ENCODE data around the gene KISS1R. TPM values are rescaled to one million over a fixed set of nuclear protein-coding genes. Genes with fewer than 3 reads are reported as not detected.
"Not testable (repeated sequence)": the region's sequence is repeated elsewhere in the genome, so short reads cannot be mapped to it uniquely, and the experiment has no call there.

Gene KISS1R
- total RNA-seq, 2 experiments from 2014 or later, result 12.2 to 13.3 TPM

DNA sequence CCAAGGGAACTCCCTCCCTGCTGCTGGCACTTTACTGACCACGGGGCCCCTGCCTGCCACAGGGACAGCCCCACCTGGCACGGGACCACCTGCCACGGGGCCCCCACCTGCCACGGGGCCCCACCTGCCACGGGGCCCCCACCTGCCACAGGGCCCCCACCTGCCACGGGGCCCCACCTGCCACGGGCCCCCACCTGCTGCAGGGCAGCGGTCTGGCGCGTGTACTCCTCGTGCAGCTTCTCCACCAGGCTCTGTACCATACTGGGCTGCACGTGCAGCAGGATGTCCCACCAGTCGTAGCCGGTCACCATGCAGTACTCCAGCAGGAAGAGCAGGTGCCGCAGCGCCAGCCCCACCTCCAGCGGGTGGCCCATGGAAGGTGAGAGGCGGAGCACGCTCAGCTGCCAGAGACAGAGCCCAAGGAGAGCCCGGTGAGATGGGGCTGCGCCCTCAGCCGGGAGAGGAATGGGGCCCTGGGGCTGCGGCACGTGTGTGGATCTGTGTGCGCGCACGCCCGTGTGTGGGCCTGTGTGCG, 40.3 kb upstream of the KISS1R start:
- no peak overlapping the region for H3K27ac Mint-ChIP-seq
- no peaks in the 10 kb centered on the region for H3K36me3 Mint-ChIP-seq
- H3K4me3 Mint-ChIP-seq, result no peak overlapping the region
- no peaks in the 10 kb centered on the region for H3K27me3 Mint-ChIP-seq
- no peaks in the 10 kb centered on the region for H3K9me3 Mint-ChIP-seq
- no peak for DNase-seq
- peaks cover 8% of the 10 kb centered on the region for H3K4me1 Mint-ChIP-seq

DNA sequence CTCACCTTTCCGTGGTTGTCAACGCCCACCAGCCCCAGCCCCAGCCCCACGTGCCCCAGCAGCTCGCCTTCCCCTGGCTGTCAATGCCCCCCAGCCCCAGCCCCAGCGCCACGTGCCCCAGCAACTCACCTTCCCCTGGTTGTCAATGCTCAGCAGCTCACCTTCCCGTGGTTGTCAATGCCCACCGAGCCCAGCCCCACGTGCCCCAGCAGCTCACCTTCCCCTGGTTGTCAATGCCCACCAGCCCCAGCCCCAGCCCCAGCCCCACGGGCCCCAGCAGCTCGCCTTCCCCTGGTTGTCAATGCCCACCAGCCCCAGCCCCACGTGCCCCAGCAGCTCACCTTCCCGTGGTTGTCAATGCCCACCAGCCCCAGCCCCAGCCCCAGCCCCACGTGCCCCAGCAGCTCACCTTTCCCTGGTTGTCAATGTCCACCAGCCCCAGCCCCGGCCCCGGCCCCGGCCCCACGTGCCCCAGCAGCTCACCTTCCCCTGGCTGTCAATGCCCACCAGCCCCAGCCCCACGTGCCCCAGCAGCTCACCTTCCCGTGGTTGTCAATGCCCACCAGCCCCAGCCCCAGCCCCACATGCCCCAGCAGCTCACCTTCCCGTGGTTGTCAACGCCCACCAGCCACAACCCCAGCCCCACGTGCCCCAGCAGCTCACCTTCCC, 39.0 kb upstream of the KISS1R start:
- not testable (repeated sequence) for H3K27me3 Mint-ChIP-seq, DNase-seq, H3K4me1 Mint-ChIP-seq, H3K36me3 Mint-ChIP-seq, H3K4me3 Mint-ChIP-seq, H3K27ac Mint-ChIP-seq, H3K9me3 Mint-ChIP-seq

DNA sequence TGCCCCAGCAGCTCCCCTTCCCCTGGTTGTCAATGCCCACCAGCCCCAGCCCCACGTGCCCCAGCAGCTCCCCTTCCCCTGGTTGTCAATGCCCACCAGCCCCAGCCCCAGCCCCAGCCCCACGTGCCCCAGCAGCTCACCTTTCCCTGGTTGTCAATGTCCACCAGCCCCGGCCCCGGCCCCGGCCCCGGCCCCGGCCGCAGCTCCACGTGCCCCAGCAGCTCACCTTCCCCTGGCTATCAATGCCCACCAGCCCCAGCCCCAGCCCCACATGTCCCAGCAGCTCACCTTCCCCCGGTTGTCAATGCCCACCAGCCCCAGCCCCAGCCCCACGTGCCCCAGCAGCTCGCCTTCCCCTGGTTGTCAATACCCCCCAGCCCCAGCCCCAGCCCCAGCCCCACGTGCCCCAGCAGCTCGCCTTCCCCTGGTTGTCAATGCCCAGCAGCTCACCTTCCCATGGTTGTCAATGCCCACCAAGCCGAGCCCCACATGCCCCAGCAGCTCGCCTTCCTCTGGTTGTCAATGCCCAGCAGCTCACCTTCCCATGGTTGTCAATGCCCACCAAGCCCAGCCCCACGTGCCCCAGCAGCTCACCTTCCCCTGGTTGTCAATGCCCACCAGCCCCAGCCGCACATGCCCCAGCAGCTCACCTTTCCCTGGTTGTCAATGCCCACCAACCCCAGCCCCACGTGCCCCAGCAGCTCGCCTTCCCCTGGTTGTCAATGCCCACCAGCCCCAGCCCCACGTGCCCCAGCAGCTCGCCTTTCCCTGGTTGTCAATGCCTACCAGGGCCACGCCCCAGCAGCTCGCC, 38.2 kb upstream of the KISS1R start:
- H3K4me1 Mint-ChIP-seq, H3K4me3 Mint-ChIP-seq, H3K9me3 Mint-ChIP-seq, H3K27ac Mint-ChIP-seq, H3K27me3 Mint-ChIP-seq, DNase-seq, H3K36me3 Mint-ChIP-seq: not testable (repeated sequence)

DNA sequence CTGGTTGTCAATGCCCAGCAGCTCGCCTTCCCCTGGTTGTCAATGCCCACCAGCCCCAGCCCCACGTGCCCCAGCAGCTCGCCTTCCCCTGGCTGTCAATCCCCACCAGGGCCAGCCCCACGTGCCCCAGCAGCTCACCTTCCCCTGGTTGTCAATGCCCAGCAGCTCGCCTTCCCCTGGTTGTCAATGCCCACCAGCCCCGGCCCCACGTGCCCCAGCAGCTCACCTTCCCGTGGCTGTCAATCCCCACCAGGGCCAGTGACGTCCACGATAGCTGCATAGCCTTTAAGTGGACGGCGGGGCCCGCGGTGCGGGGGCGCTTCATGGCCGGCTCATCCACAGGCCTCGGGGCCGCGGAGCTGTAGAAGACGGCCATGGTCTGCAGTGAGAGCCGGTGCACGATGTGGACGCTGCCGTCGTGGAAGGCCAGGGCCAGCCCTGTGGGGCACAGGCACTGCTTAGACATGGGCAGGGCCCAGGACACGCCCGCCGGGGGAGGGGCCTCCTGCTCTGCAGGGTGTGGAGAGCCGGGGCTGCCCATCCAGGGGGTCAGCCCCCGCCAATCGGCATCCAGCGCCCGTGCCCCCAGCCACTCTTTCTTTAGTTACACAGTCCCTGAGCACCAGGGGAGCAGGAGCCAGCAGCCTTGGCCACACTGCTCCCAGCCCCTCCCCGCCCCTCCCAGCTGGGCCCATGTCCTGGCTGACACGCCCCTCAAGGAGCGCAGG, 37.3 kb upstream of the KISS1R start:
- no peaks in the 10 kb centered on the region for H3K36me3 Mint-ChIP-seq
- H3K27ac Mint-ChIP-seq, result no peak overlapping the region
- DNase-seq, result no peak
- no peak overlapping the region for H3K4me3 Mint-ChIP-seq
- no peaks in the 10 kb centered on the region for H3K27me3 Mint-ChIP-seq
- no peaks in the 10 kb centered on the region for H3K4me1 Mint-ChIP-seq
- H3K9me3 Mint-ChIP-seq, result no peaks in the 10 kb centered on the region

DNA sequence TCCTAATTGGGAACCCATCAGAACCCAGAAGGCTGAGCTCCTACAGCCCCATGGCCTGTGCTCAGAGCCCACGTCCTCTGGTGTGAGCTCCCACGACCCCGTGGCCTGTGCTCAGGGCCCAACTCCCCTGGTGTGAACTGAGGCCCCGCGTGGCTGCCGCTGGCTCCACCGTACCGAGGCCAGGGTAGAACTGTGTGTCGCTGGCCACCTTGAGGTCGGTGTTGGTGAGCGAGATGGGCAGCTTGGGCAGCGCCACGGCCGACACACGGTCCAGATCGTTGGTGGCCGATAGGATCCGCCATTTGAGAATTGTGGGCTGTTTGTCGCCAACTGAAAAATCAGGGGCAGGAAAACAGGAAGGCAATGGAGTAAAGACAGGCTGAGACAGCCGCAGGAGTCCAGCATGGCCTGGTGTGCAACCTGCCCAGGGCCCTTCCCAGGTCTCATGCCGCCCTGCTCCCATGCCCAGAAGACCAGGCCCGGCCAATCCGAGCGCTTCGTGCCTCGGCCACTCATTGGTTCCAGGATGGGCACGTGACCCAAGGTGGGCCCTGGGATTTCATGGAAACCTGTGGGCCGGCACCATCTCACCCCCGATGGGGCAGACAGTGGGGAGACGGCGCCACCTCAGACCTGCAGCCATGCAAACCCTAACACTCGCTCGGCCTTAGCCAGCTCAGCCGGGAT, 35.6 kb upstream of the KISS1R start:
- H3K4me1 Mint-ChIP-seq, result no peaks in the 10 kb centered on the region
- no peaks in the 10 kb centered on the region for H3K27me3 Mint-ChIP-seq
- no peak overlapping the region for H3K27ac Mint-ChIP-seq
- H3K4me3 Mint-ChIP-seq, result no peak overlapping the region
- DNase-seq, result no peak
- H3K9me3 Mint-ChIP-seq, result no peaks in the 10 kb centered on the region
- H3K36me3 Mint-ChIP-seq, result no peaks in the 10 kb centered on the region

DNA sequence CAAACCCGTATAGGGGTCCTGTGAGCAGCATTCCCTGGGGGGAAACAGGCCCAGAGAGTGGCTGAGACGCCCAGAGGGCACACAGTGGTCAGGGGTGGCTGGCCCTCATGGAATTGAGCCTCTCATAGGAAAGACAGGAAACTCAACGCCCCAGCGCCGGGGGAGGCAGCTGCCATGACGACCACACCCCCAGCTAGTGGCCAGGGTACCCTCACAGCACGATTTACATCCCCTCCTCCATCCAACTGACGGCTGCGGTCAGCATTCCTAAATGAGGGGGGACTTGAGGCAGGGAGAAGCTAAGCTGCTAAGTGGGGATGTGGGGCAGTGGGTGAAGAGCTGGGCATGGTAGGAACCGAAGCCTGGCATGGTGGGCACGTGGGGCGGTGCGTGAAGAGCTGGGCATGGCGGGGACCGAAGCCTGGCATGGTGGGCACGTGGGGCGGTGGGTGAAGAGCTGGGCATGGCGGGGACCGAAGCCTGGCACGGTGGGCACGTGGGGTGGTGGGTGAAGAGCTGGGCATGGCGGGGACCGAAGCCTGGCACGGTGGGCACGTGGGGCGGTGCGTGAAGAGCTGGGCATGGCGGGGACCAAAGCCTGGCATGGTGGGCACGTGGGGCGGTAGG, 34.1 kb upstream of the KISS1R start:
- no peak overlapping the region for H3K27ac Mint-ChIP-seq
- no peaks in the 10 kb centered on the region for H3K9me3 Mint-ChIP-seq
- DNase-seq, result no peak
- H3K27me3 Mint-ChIP-seq, result no peaks in the 10 kb centered on the region
- H3K36me3 Mint-ChIP-seq, result no peaks in the 10 kb centered on the region
- H3K4me3 Mint-ChIP-seq, result no peak overlapping the region
- H3K4me1 Mint-ChIP-seq, result no peaks in the 10 kb centered on the region

DNA sequence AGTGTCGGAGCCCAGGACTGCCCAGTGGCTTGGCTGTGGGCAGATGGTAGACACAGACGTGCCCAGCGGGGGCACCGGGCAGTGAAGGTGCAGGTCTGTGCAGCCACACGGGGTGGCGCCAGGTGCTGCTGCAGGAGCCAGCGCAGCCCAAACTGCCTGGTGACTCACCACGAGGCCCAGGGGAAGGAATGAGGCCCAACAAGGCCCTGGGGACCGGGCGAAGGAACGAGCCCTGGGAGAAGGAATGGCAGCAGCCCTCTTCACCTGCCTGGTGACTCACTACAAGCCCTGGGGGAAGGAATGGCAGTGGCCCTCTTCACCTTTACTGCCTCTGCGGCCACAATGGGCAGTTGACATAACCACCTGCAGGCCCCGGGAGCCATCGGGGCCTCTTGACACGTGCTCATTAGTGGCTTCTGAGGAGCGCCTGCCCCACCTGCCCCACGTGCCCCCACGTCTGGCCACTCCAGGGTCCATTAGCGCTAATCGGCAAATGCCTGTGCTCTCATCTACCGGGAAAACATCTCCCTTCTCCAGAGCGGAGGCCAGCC, 33.4 kb upstream of the KISS1R start:
- H3K9me3 Mint-ChIP-seq, result no peaks in the 10 kb centered on the region
- no peaks in the 10 kb centered on the region for H3K36me3 Mint-ChIP-seq
- DNase-seq, result no peak
- H3K27ac Mint-ChIP-seq, result no peak overlapping the region
- no peak overlapping the region for H3K4me3 Mint-ChIP-seq
- H3K27me3 Mint-ChIP-seq, result no peaks in the 10 kb centered on the region
- peaks cover 3% of the 10 kb centered on the region for H3K4me1 Mint-ChIP-seq

DNA sequence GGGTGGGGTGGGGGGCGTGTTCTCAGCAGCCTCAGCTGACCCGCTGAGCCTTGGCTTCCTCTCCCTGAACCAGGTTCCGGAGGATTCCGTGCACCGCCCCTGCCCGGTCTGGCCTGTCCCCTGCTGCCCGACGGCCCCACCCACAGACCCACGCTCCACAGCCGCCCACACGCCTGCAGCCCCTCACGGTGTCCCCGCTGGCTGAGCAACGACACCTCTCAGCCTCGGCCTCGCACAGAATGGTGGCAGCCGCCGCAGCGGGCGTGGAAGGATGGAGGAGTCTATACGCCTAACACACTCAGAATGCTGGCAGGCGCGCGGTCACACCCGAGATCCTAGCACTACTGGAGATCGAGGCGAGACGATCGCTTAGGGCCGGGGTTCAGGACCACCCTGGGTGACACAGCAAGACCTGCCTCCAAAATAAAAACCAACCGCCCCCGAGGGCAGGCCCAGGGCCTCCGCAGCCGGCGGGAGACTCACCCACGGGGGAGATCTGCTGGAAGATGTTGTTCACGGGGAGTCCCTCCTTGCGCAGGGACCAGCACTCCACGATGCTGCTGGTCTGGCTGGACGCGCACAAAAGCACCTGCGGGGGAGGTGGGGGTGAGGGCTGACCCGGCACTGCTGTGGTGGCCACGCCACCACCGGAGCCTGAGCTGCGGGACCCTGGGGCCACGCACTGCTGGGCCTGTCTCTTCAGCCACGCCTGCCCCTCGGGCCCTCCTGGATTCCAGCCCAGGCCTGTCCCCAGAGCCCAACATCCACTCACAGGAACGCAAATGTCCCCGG, 32.5 kb upstream of the KISS1R start:
- Mint-ChIP-seq H3K4me3 (no peak overlapping the region), H3K27me3 (no peaks in the 10 kb centered on the region), H3K9me3 (no peaks in the 10 kb centered on the region), H3K27ac (no peak overlapping the region), H3K4me1 (peaks cover 4% of the 10 kb centered on the region), H3K36me3 (peaks cover 2% of the 10 kb centered on the region)
- DNase-seq, result no peak

DNA sequence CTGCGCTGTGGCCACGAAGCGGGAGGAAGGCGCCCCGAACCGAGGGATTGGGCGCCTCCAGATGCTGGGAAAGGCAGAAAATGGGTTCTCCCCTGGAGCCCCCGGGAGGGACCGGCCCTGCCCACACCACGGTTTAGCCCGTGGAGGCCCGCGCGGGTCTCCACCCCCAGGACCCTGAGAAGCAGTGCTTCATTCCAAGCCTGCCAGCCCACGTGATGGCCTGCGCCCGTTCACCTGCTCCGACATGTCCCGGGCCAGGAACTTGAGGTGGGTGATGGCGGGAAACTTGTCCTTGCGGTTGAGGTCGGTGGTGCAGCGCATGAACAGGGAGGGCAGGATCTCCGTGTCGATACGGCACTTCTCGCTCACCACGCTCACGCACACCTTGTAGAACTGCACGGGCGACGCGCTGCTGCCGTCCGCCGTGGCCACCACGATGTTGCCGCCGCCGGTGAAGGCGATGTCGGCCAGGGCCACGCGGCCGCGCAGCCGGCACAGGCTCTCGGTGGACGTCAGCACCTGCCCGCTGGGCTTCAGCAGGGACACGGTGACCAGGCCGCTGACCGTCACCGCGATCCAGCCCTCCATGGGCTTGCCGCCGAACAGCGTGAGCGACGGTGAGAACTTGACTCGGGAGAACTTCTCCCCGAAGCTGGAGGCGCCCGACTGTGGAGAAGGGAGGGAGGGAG, 31.5 kb upstream of the KISS1R start:
- H3K27me3 Mint-ChIP-seq, result no peaks in the 10 kb centered on the region
- H3K4me1 Mint-ChIP-seq, result peaks cover 4% of the 10 kb centered on the region
- no peak overlapping the region for H3K4me3 Mint-ChIP-seq
- DNase-seq, result no peak
- H3K27ac Mint-ChIP-seq, result no peak overlapping the region
- no peaks in the 10 kb centered on the region for H3K9me3 Mint-ChIP-seq
- H3K36me3 Mint-ChIP-seq, result peaks cover 2% of the 10 kb centered on the region

DNA sequence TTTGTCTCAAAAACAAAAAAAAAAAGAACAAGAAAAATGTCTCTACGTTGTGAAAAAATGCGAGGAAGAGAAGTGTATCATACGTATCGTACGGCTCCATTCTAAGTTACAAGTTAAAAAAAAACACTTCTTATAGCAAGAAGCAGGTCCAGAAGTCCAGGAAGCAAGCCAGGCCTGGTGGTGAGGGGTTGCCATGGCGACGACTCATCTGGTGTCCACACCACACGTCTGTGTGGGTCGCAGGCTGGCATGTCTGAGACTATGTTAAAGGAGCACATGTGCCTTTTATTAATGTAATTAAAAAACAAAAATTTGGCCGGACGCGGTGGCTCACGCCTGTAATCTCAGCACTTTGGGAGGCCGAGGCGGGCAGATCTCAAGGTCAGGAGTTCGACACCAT, 30.1 kb upstream of the KISS1R start:
- H3K27me3 Mint-ChIP-seq, result no peaks in the 10 kb centered on the region
- peaks cover 4% of the 10 kb centered on the region for H3K4me1 Mint-ChIP-seq
- DNase-seq, result no peak
- H3K27ac Mint-ChIP-seq, result peak overlapping the region; percentile 45
- H3K4me3 Mint-ChIP-seq, result no peak overlapping the region
- no peaks in the 10 kb centered on the region for H3K9me3 Mint-ChIP-seq
- peaks cover 2% of the 10 kb centered on the region for H3K36me3 Mint-ChIP-seq

DNA sequence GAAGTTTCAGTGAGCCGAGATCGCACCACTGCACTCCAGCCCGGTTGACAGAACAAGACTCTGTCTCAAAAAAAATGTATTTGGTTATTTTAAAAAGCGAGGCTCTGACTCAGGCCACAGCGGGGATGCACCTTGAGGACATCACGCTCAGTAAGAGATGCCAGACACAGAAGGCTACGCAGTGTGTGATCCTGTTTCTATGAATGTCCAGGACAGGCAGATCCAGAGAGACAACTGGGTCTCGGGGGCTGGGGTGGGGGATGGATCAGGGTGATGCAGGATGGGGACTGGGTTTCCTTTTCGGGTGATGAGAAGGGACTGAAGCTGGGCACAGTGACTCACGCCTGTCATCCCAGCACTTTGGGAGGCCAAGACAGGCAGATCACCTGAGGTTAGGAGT, 29.5 kb upstream of the KISS1R start:
- H3K4me1 Mint-ChIP-seq, result peaks cover 4% of the 10 kb centered on the region
- H3K9me3 Mint-ChIP-seq, result no peaks in the 10 kb centered on the region
- no peak for DNase-seq
- peak overlapping the region; percentile 25 for H3K27ac Mint-ChIP-seq
- H3K36me3 Mint-ChIP-seq, result peaks cover 2% of the 10 kb centered on the region
- H3K27me3 Mint-ChIP-seq, result no peaks in the 10 kb centered on the region
- H3K4me3 Mint-ChIP-seq, result no peak overlapping the region

DNA sequence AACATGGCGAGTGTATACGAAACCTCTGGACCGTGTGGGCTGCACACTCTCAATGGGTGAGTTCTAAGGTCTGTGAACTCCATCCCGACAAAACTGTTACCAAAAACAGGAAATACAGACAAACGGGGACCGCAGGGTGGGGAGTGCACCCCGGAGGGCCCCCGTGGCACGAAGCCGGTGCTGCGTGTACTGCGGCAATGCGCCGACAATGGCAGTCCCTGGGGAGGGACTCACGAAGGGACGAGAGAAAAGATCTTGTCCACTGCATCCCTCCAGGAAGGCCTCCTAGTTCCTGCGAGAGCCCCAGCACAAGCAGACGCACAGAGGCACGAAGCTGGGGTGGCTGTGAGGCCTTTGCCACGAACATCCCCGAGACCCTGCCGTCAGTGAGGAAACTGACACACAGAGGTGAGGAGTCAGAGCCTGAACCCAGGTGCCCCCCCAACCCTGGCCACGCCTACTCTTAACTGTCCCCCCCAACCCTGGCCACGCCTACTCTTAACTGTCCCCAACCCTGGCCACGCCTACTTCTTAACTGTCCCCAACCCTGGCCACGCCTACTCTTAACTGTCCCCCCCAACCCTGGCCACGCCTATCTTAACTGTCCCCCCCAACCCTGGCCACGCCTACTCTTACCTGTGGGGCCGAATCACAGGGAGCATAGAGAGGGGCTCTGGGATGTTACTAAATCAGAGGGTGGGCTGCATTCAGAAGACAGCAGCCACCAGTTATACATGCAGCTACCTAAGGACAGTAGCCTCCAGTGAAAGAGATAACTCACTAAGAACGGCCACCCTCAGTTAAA, 28.4 kb upstream of the KISS1R start:
- no peak for DNase-seq
- Mint-ChIP-seq H3K9me3 (no peaks in the 10 kb centered on the region), H3K27ac (peak overlapping the region; percentile 63), H3K4me3 (peak overlapping the region; percentile 14), H3K27me3 (peaks cover 5% of the 10 kb centered on the region), H3K4me1 (peaks cover 12% of the 10 kb centered on the region), H3K36me3 (peaks cover 2% of the 10 kb centered on the region)

Data from activated naive CD8-positive, alpha-beta T cell treated with anti-CD3 and anti-CD28 coated beads for 36 hours (primary cell).